RWPE2 (cell line): ENCODE measurements around the gene MYO5A.
"Not testable (repeated sequence)": the region's sequence is repeated elsewhere in the genome, so short reads cannot be mapped to it uniquely, and the experiment has no call there.

Experiments
- ATAC-seq: fragments of 200-7000 bp; cut with Tn5 transposase; 3 replicates; pipeline ENCODE4 v1.9.1; 2021; ENCODE audit warnings: low read depth
- DNase-seq: peaks from one replicate; pipeline ENCODE4 v3.0.0-alpha.2; 2020; ENCODE audit warnings: low spot score
- H3K27ac ChIP-seq: fragments of 450-650 bp; 2 replicates; pipeline ENCODE4 v1.5.1; 2017; ENCODE audit warnings: mild to moderate bottlenecking; ENCODE audit not compliant: poor library complexity, severe bottlenecking
- H3K27me3 ChIP-seq: fragments of 250-450 bp; sonication (Bioruptor Pico); 2 replicates; pipeline ENCODE4 v1.5.1; 2021; ENCODE audit warnings: mild to moderate bottlenecking, moderate library complexity; ENCODE audit not compliant: insufficient read depth, poor library complexity, severe bottlenecking
- H3K36me3 ChIP-seq: fragments of 250-450 bp; sonication (Bioruptor Pico); 2 replicates; pipeline ENCODE4 v1.5.1; 2020; ENCODE audit warnings: low read depth, mild to moderate bottlenecking, moderate library complexity
- H3K4me1 ChIP-seq: fragments of 250-450 bp; sonication (Bioruptor Pico); 2 replicates; pipeline ENCODE4 v1.5.1; 2021; ENCODE audit warnings: mild to moderate bottlenecking, moderate library complexity; ENCODE audit not compliant: insufficient read depth, poor library complexity, severe bottlenecking
- H3K4me3 ChIP-seq: fragments of 250-450 bp; sonication (Bioruptor Pico); 2 replicates; pipeline ENCODE4 v1.5.1; 2021; ENCODE audit warnings: mild to moderate bottlenecking, moderate library complexity; ENCODE audit not compliant: severe bottlenecking
- H3K9me3 ChIP-seq: fragments of 250-450 bp; sonication (Bioruptor Pico); 2 replicates; pipeline ENCODE4 v1.5.1; 2021; ENCODE audit warnings: mild to moderate bottlenecking, moderate library complexity; ENCODE audit not compliant: severe bottlenecking
- CTCF ChIP-seq: fragments of 450-650 bp; IDR thresholded peaks from one replicate; pipeline ENCODE4 v1.5.1; 2017; ENCODE audit warnings: mild to moderate bottlenecking, moderate library complexity; ENCODE audit not compliant: poor library complexity, severe bottlenecking

Gene MYO5A

GRCh38 chr15:52288051-52288942 lies 240.4 kb downstream of the MYO5A start:
- Histone ChIP-seq H3K9me3 (no peaks in the 10 kb centered on the region), H3K36me3 (peaks cover 15% of the 10 kb centered on the region), H3K27me3 (no peaks in the 10 kb centered on the region), H3K4me3 (no peak overlapping the region), H3K27ac (peak overlapping the region; percentile 65), H3K4me1 (peaks cover 38% of the 10 kb centered on the region)
- DNase-seq (peak; percentile 96), ATAC-seq (peak; percentile 98)
- TF ChIP-seq CTCF = no peak

GRCh38 chr15:52287114-52287513 lies 241.6 kb downstream of the MYO5A start:
- Histone ChIP-seq H3K4me3 (no peak overlapping the region), H3K9me3 (no peaks in the 10 kb centered on the region), H3K27me3 (no peaks in the 10 kb centered on the region), H3K36me3 (peaks cover 24% of the 10 kb centered on the region), H3K27ac (peak overlapping the region; percentile 65), H3K4me1 (peaks cover 38% of the 10 kb centered on the region)
- DNase-seq (no peak), ATAC-seq (no peak)
- TF ChIP-seq CTCF = no peak

GRCh38 chr15:52285941-52286340 lies 242.7 kb downstream of the MYO5A start:
- H3K9me3 ChIP-seq, ATAC-seq, H3K27me3 ChIP-seq, H3K27ac ChIP-seq, DNase-seq, H3K4me3 ChIP-seq: not testable (repeated sequence)
- H3K36me3 ChIP-seq = peaks cover 26% of the 10 kb centered on the region
- H3K4me1 ChIP-seq = peaks cover 38% of the 10 kb centered on the region

GRCh38 chr15:52284164-52284563 lies 244.5 kb downstream of the MYO5A start:
- TF ChIP-seq CTCF = no peak
- Histone ChIP-seq H3K9me3 (no peaks in the 10 kb centered on the region), H3K36me3 (peaks cover 35% of the 10 kb centered on the region), H3K4me1 (peaks cover 26% of the 10 kb centered on the region), H3K27ac (no peak overlapping the region), H3K27me3 (no peaks in the 10 kb centered on the region), H3K4me3 (no peak overlapping the region)
- DNase-seq (no peak), ATAC-seq (peak; percentile 45)

GRCh38 chr15:52283281-52283680 lies 245.4 kb downstream of the MYO5A start:
- DNase-seq = no peak
- Histone ChIP-seq H3K9me3 (no peaks in the 10 kb centered on the region), H3K36me3 (peaks cover 42% of the 10 kb centered on the region), H3K27ac (no peak overlapping the region), H3K27me3 (no peaks in the 10 kb centered on the region), H3K4me1 (peaks cover 19% of the 10 kb centered on the region), H3K4me3 (no peak overlapping the region)
- no peak for TF ChIP-seq CTCF
- ATAC-seq = no peak
